ENCODE results near the gene R3HDM1.

The R3HDM1 gene

DNA sequence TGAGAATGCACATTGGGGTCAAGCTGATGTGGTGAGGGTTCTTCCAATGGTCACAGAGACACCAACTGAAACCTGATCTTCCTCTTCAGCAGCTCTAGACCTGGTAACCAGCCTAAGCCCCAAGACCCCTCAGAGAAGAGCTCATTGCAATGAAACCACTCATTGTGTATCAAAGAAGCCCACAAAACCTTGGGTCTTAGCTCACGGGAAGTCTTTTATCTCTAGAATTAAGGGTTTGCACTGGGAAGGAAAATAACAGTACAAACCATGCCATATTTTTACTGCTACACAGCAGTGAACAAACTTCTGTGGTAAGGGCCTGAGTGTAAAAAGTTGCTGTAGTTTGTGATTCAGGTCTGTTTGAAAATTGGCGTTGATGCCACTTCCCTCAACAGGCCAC lies 201.8 kb downstream of the R3HDM1 start:
- peaks cover 6% of the 10 kb centered on the region for H3K4me1 Mint-ChIP-seq
- H3K9me3 Mint-ChIP-seq: no peaks in the 10 kb centered on the region
- no peaks in the 10 kb centered on the region for H3K27me3 Mint-ChIP-seq (ENCODE audit: low read depth)
- no peaks in the 10 kb centered on the region for H3K36me3 Mint-ChIP-seq (ENCODE audit: low read depth)
- no peak overlapping the region for H3K4me3 Mint-ChIP-seq
- TF ChIP-seq, protein P1, sequence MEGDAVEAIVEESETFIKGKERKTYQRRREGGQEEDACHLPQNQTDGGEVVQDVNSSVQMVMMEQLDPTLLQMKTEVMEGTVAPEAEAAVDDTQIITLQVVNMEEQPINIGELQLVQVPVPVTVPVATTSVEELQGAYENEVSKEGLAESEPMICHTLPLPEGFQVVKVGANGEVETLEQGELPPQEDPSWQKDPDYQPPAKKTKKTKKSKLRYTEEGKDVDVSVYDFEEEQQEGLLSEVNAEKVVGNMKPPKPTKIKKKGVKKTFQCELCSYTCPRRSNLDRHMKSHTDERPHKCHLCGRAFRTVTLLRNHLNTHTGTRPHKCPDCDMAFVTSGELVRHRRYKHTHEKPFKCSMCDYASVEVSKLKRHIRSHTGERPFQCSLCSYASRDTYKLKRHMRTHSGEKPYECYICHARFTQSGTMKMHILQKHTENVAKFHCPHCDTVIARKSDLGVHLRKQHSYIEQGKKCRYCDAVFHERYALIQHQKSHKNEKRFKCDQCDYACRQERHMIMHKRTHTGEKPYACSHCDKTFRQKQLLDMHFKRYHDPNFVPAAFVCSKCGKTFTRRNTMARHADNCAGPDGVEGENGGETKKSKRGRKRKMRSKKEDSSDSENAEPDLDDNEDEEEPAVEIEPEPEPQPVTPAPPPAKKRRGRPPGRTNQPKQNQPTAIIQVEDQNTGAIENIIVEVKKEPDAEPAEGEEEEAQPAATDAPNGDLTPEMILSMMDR (IDR thresholded peaks at IDR 0.05; ENCODE audit: unreplicated experiment in 3 of 3): no peak
- H3K27ac Mint-ChIP-seq: no peak overlapping the region

DNA sequence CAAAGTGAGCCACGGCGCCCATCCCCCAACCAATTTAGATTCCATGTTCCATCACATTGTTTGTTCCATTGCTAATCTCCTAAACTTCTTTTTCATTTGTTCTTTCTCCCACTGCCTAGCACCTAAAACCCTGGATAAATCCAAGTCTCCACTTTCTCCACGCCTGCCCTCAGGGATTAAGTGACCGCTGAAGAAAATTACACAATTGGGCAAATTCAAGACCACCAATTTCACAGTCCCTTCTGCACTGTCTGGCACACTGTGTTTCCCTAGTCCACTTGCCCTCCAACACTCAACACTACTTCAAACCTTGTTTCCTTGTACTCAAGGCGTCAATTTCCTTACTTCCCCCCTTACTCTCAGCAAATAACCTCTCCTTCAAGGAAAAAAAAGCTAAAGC lies 205.3 kb downstream of the R3HDM1 start:
- TF ChIP-seq, protein P1 (IDR thresholded peaks at IDR 0.05; ENCODE audit: unreplicated experiment in 3 of 3): no peak
- Mint-ChIP-seq H3K36me3 (ENCODE audit: low read depth) (no peaks in the 10 kb centered on the region), H3K27me3 (ENCODE audit: low read depth) (no peaks in the 10 kb centered on the region), H3K4me1 (no peaks in the 10 kb centered on the region), H3K4me3 (no peak overlapping the region), H3K9me3 (no peaks in the 10 kb centered on the region), H3K27ac (no peak overlapping the region)

DNA sequence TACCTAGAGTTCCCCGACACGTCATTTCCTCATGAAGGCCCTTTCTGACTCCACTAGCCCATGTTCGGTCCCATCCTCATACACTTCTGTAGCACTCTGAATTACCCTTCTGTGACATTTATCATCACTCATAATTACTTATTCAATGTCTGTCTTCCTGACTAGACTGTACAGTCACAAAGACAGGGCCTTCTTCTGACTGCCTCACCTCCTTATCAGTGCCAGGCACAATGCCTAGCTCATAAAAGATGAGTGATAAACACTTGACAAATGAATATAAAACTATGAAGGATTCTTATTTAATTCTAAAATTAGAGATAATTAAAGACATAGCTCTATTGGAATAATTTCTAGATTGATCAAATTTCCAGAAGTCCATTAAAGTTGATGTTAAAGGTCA lies 208.9 kb downstream of the R3HDM1 start:
- H3K27ac Mint-ChIP-seq: no peak overlapping the region
- H3K36me3 Mint-ChIP-seq (ENCODE audit: low read depth): peaks cover 10% of the 10 kb centered on the region
- H3K4me3 Mint-ChIP-seq: no peak overlapping the region
- H3K9me3 Mint-ChIP-seq: no peaks in the 10 kb centered on the region
- H3K27me3 Mint-ChIP-seq (ENCODE audit: low read depth): no peaks in the 10 kb centered on the region
- peaks cover 13% of the 10 kb centered on the region for H3K4me1 Mint-ChIP-seq
- TF ChIP-seq, protein P1 (IDR thresholded peaks at IDR 0.05; ENCODE audit: unreplicated experiment in 3 of 3): no peak

DNA sequence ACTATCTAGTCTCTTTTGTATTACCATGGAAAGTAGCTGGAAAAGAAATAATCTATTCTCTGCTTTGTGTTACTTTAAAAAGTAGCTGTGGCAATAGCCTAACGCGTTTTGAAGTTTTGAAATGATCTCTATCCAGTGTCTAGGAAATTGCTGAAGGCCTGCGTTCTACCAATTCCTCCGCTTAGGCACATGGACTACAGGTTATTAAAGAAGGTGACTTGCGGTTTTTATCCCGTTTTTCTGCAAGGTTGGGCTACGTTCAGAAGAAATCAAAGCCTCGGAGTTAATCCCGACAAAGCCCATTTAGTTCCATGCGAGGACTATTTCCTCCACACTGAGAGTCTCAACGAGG lies 209.7 kb downstream of the R3HDM1 start:
- TF ChIP-seq, protein P1 (IDR thresholded peaks at IDR 0.05; ENCODE audit: unreplicated experiment in 3 of 3): no peak
- Mint-ChIP-seq H3K9me3 (no peaks in the 10 kb centered on the region), H3K4me3 (peak overlapping the region; percentile 92 to 94 (median 93)), H3K4me1 (peaks cover 15% of the 10 kb centered on the region), H3K27ac (peak overlapping the region; percentile 42 to 97 (median 66)), H3K36me3 (ENCODE audit: low read depth) (peaks cover 15% of the 10 kb centered on the region), H3K27me3 (ENCODE audit: low read depth) (no peaks in the 10 kb centered on the region)

DNA sequence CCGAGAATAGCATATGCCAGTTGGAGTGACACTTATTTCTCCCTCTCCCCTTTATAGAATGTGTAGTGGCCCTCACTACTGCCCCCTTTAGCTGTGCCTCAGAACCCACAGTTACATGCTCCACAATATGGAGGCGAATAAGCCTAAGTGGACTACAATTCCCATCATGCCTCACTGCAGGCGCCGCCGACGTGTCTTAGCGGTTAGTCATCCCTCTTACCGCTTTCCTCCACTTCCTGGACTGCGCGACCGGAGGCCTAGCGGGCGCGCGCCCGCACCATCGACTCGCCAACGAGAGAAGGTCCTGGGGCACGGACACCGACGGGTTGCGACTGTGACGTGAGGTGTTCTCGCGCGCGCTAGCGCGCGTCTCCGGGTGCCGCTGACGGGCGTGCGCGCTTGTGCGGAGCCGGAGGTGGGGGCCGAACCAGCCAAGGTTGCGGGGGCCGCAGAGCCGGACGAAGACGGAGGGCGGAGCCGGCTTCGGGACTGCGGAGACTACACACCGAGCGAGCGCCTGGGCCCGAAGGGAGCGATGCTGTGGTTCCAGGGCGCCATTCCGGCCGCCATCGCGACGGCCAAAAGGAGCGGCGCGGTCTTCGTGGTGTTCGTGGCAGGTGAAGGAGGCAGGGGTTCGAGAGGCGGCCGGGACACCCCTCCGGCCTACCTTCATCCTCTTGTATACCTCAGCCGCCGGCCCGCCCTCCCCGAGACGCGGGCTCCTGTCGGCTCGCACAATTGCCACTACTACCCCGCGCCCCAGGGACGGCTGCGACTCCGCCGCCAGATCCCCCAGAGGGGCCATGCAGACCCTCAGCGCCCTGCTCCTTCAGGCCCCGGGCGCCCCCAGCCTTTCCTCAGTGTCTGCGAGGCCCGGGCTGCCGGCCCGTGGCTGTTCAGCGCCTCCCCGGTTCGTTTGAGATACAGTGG lies 210.4 kb downstream of the R3HDM1 start, which contains the start of gene UBXN4:
Gene UBXN4 (plus strand): TSS at position 461 of the 930 bp plus-strand sequence. CDS start 75 bp downstream, at position 536.
- peaks cover 22% of the 10 kb centered on the region for H3K36me3 Mint-ChIP-seq (ENCODE audit: low read depth)
- H3K9me3 Mint-ChIP-seq: no peaks in the 10 kb centered on the region
- H3K4me1 Mint-ChIP-seq: peaks cover 15% of the 10 kb centered on the region
- TF ChIP-seq, protein P1 (IDR thresholded peaks at IDR 0.05; ENCODE audit: unreplicated experiment in 3 of 3): peak; percentile 48 to 63 (median 51)
- H3K27ac Mint-ChIP-seq: peak within 1 kb of the TSS; percentile 88 to 99 (median 97)
- H3K4me3 Mint-ChIP-seq: peak within 1 kb of the TSS; percentile 92 to 94 (median 93)
- no peaks in the 10 kb centered on the region for H3K27me3 Mint-ChIP-seq (ENCODE audit: low read depth)

Measured in nephron (organoid).